ENCODE measurements around the gene SMG9. TPM values are rescaled to one million over a fixed set of nuclear protein-coding genes. Genes with fewer than 3 reads are reported as not detected.
A peak's percentile ranks its signal among the peaks of the same experiment; 100 is the strongest.

The SMG9 gene, protein sequence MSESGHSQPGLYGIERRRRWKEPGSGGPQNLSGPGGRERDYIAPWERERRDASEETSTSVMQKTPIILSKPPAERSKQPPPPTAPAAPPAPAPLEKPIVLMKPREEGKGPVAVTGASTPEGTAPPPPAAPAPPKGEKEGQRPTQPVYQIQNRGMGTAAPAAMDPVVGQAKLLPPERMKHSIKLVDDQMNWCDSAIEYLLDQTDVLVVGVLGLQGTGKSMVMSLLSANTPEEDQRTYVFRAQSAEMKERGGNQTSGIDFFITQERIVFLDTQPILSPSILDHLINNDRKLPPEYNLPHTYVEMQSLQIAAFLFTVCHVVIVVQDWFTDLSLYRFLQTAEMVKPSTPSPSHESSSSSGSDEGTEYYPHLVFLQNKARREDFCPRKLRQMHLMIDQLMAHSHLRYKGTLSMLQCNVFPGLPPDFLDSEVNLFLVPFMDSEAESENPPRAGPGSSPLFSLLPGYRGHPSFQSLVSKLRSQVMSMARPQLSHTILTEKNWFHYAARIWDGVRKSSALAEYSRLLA
- 15.7 TPM for total RNA-seq
- long read RNA-seq, full-length matches to known transcripts, result 10 of 11 reads
- long read RNA-seq, partial matches to known transcripts, result 1 of 11 reads
- long read RNA-seq, other reads (novel, unspliced or antisense), result 0 of 11 reads

DNA sequence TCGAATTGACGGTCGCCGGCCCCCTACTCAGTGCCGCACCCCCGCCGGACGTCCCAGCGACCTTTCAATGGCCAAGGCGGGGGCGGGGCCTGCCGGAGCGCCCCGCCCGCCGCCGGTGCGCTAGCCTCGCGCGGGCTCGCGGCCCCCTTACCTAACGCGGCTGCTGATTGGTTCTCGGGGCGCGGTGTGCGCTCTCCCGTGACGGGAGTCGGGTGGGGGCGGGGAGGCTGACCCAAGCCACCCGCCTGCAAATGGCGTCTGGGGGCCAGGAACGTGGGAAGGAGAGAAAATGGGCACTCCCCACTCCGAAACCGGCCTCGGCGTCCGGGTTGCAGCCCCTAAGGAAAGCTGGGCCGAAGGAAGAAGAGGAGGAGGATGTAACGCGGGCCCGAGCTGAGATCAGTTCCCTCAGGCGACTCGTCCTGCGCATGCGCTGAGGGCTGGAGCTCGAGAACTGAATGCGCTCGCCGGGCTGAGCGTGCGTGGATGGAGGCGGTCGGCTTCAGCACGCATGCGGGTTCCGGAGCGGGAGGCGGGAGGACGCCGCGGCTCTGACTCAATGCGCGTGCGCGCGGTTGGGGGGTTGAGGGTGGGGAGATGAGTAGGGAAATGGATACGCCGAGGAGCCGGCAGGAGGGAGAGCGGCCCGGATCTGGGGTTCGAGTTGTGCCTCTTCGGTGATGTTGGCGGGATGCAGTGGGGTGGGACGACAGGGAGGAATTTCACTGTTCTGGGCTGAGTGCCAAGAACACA lies at the start of gene SMG9:
SMG9 (minus strand) TSS at position 460 of the 753 bp plus-strand sequence. CDS start 4,221 bp downstream, outside the sequence.
- ATAC-seq (ENCODE audit: poor library complexity) (peak; percentile 97), DNase-seq (peak; percentile 99)
- intact Hi-C loops (cut with DNase I), result no loop called here

DNA sequence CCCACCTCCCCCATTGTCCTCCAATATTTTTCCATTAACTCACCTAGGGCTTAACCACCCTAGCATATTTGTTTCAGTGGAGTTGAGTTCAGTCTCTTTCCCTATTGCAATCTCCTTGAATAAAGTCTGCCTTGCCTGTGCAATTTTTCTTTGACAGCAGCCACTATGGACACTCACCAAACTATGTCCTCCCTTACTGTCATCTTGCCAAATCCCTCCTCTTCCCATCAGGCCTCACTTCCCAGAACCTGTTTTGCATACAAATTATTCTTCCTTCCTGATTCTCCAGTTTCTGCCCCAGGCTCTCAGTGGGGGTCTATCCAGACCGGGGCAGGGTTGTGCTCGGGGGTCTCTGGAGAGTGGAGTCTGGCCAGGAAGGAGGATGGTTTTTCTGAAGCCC lies 49.7 kb upstream of the SMG9 start:
- ATAC-seq (ENCODE audit: poor library complexity) (no peak), DNase-seq (no peak)
- intact Hi-C loops (cut with DNase I), result no loop called here

DNA sequence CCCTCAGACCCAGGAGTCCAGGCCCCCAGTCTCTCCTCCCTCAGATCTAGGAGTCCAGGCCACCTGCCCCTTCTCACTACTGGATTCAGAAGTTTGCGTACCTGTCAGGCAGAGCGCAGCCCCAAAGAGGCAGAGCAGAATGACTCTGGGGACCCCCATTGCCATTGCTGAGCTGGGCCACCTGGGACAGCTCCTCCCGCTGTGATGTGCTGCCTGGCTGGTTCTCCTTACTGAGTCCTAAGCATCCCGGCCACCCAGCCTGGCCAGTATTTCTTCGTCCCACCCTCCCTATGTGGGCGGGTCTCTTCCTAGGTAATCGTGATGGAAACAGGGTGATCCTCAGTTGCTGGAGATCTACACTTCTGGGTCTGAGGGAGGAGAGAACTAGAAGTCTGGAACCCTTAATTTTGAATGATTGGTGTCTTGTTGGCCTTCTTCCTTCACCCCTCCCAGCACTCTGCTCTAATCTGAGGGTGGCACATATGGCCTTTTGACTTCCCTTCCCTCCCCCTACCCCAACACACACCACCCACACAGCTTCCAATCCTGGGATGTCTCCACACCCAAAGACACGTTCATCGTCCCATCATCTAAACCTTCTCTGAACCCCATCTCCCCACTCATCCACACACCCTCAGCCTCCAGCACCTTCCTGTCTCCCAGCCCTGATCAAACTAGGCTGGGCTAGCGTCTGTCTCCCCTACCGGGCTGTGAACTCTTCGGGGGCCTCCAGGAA lies 47.6 kb upstream of the SMG9 start, which contains the start of gene LYPD5:
LYPD5 (minus strand) TSS at position 232 of the 736 bp plus-strand sequence; CDS start at position 165, 67 bp downstream.
- no peak for DNase-seq
- intact Hi-C loops (cut with DNase I), result no loop called here
- ATAC-seq (ENCODE audit: poor library complexity), result no peak

DNA sequence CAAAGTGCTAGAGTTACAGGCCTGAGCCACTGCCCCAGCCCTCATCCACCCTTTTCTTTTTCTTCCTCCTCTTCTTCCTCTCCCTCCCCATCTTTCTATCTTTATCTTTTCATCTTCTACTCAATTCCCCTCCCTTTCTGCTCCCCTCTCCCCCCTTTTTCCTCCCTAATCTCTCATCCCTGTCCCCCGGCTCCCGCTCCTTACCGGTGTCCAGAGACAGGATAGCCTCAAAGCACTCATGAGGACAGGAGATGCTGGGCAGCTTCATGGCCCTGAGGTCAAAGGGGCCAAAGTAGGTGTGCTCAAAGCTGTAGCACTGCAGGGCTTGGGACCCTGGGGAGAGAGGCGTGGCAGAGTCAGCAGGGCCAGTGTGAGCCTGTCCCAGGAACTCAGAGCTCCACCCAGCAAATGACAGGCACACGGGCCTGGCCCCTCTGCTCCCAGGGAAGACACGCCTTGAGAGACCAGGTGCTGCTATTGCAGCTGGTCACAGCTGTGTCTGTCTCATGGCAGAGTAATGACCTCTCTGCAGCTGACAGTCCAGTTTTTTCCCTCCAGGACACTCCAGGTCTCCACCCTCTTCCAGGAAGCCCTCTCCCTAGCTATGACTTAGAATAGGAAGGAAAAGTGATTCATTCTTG lies 44.9 kb upstream of the SMG9 start:
- intact Hi-C loops (cut with DNase I), result loop anchor here (10.0 kb wide), 1 partner anchor 125 kb away; the partner anchor contains the start of gene PLAUR
- ATAC-seq (ENCODE audit: poor library complexity), result no peak
- DNase-seq, result no peak

DNA sequence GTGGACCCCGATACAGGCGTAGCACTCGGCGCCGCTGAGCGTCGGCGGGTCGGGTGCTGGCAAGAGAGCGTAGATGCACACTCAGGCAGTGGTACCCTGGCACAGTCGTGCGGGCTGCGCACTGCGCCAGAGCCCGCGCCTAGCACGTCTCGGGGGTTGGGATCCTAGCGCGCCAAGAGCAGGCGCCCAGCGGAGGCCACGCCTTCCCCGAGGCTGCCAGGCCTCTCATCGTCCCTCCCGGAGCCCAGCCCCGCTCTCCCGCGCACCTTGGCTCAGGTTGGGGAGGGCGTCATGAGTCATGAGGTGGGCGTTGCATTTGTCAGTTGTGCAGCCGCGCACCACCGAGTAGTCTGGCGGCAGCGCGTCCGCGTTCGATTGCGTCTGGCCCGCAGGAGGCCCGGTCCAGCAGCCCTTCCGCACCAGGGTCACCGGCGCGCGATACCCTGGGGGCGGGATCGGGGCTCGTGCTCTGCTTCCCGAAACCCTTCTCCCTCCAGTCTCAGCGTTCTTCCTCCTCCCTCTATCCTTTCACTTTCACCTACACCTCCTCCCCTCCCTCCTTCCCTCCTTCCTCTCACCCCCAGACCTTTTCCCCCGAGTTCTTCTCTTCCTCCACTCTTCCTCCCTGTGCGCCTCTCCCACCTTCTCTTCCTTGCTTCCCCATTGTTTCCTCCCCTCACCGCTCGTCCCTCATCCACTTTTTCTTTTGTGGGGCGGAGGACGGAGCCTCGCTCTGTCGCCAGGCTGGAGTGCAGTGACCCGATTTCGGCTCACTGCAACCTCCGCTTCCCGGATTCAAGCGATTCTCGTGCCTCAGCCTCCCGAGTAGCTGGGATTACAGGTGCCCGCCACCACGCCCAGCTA lies 44.0 kb upstream of the SMG9 start:
- peak; percentile 59 for ATAC-seq (ENCODE audit: poor library complexity)
- no peak for DNase-seq
- intact Hi-C loops (cut with DNase I), result loop anchor here (10.0 kb wide), 1 partner anchor 124 kb away; the partner anchor contains the start of gene PLAUR

DNA sequence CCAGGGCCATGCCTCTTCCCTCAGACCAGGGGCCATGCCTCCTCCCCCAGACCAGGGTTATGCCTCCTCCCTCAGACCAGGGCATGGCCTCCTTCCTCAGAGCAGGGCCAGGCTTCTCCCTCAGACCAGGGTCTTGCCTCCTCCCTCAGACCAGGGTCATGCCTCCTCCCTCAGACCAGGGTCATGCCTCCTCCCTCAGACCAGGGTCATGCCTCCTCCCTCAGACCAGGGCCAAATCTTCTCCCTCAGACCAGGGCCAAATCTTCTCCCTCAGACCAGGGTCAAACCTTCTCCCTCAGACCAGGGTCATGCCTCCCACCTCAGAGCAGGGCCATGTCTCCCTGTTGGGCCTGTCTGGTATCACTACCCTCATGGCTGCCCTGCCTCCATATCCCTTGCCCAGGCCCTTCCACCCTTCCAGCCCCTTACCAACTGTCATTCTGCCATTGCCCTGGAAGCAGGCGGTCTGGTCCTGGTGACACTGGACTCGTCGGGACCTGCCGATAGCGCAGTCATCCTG lies 43.3 kb upstream of the SMG9 start:
- DNase-seq (no peak), ATAC-seq (ENCODE audit: poor library complexity) (no peak)
- intact Hi-C loops (cut with DNase I), result loop anchor here (10.0 kb wide), 1 partner anchor 123 kb away; the partner anchor contains the start of gene PLAUR

DNA sequence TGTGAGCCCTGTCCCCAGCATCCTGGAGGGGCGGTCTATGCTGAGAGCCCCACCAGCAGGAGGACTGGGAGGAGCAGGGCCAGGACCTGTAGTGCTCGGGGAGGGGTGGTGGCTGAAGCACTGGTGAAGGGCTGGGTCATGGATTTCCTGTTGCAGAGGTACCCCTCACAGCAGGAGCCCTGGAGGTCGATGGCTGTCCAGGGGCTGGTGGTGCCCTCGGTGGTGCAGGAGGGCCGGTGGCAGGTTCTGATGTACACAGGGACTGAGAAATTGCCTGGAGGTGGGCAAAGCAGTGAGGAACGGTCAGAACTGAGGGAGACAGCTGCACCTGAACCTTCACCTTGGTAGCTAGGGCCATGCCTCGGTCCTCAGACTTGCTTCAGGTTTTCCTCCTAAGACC lies 42.8 kb upstream of the SMG9 start:
- intact Hi-C loops (cut with DNase I), result loop anchor here (10.0 kb wide), 1 partner anchor 123 kb away; the partner anchor contains the start of gene PLAUR
- no peak for ATAC-seq (ENCODE audit: poor library complexity)
- DNase-seq, result no peak

DNA sequence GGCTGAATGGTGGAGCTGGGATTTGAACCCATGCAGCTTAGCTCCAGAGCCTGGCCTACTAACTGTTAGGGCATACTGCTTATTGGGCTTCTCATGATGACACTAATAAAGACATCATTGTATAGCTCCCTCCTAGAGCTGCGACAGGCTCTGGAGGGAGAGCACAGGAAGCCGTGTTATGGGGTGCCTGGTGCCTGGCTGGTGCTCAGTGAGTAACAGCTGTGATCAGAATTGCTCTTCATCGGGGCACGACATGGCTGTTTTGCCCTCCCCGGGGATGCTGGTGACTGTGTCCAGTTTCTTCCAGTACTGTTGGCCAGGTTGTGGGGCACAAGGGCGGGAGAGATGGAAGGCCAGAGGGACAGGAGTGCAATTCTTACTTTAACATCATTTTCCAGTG lies 42.4 kb upstream of the SMG9 start:
- intact Hi-C loops (cut with DNase I), result loop anchor here (10.0 kb wide), 1 partner anchor 122 kb away; the partner anchor contains the start of gene PLAUR
- ATAC-seq (ENCODE audit: poor library complexity) (no peak), DNase-seq (no peak)

DNA sequence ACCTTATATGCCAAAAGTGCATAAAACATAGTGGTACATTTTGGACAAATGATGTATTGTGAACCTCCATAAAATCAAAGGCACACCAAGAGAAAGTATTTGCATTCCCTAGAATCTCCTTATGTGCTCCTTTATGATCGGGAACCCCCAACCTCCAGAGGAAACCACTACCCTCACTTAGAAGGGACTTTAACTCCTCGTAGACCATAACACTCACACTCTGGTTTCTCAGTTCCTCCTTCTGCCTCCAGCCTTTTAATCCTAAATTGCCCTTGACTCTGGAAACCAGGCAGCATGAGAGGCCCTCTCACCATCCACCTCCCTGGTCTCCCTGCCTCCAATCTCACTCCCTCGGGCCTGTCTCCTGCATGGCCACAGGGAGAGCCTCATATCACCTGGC lies 35.8 kb upstream of the SMG9 start:
- DNase-seq, result no peak
- intact Hi-C loops (cut with DNase I), result loop anchor here (10.0 kb wide), 1 partner anchor 116 kb away; the partner anchor contains the start of gene PLAUR
- no peak for ATAC-seq (ENCODE audit: poor library complexity)

DNA sequence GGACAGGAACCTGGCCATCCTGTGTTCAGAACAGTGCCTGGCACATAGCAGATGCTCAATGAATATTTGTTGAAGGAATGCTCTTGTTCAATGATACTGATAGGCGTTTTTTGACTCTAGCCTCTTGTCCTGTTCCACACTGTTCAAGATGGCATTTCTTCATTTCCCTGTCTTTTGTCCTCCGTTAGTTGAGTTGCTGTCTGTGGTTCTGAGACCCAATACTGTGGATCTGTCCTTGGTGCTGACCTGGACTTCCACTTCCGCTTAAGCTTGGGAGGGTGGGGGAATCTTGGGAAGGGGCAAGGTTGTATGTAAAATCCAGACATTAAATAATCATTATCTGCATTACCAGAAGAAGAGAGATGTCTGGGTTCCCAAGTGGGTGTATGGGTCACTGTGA lies 34.3 kb upstream of the SMG9 start:
- DNase-seq (no peak), ATAC-seq (ENCODE audit: poor library complexity) (no peak)
- intact Hi-C loops (cut with DNase I), result no loop called here

DNA sequence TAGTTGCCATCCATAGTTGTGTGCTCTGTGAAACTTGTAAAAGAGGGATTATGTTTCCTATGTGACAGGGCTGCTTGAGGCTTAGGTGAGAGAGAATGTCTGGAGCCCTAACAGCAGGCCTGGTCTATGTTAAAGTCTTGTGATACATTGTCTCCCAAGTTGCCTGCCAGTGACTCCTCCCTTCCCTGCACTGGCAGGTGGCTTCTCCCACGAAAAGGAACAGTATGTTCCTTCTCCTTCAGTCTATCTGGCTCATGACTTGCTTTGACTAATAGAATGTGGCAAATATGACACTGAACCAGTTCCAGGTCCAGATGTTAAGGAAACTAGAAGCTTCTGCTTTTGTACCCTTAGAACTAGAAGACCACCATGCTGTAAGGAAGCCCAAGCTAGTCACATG lies 31.9 kb upstream of the SMG9 start:
- no peak for ATAC-seq (ENCODE audit: poor library complexity)
- intact Hi-C loops (cut with DNase I), result no loop called here
- DNase-seq, result no peak

DNA sequence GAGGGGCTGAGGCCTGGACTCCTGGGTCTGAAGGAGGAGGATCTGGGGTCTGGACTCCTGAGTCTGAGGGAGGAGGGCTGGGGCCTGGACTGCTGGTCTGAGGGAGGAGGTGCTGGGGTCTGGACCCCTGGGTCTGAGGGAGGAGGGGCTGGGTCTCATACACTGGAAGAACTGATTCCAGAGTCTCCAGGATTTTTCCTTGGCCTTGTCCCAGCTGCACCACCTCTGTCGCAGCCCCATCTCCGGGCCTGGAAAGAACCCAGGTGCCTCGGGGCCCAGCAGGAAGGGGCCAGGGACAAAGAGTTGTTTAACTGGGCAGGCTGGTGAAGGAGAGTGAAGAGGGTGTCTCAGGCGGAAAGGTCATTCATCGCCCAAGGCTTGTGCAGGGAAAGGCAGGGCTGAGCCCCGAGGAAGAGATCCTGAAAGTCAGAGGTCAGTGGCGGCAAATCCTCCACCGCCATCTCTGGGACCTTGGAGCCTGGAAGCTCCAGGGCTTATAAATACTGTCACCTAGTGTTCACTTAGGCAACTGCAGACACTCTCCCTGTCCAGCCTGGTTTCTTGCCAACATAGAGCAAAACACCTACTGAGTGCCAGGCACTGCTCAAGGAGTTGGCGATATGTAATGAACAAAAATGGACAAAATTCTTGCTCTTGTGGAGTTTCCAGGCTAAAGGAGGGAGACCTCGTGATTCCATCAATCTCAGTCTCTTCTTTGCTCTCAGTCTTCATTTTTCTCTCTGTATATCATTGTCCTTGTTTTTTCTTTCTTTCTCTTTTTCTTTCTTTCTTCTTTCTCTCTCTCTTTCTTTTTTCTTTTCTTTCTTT lies 30.4 kb upstream of the SMG9 start:
- DNase-seq (peak; percentile 60), ATAC-seq (ENCODE audit: poor library complexity) (peak; percentile 85)
- intact Hi-C loops (cut with DNase I), result loop anchor here (2.0 kb wide), 1 partner anchor 40 kb away; no protein-coding TSS in a partner anchor

DNA sequence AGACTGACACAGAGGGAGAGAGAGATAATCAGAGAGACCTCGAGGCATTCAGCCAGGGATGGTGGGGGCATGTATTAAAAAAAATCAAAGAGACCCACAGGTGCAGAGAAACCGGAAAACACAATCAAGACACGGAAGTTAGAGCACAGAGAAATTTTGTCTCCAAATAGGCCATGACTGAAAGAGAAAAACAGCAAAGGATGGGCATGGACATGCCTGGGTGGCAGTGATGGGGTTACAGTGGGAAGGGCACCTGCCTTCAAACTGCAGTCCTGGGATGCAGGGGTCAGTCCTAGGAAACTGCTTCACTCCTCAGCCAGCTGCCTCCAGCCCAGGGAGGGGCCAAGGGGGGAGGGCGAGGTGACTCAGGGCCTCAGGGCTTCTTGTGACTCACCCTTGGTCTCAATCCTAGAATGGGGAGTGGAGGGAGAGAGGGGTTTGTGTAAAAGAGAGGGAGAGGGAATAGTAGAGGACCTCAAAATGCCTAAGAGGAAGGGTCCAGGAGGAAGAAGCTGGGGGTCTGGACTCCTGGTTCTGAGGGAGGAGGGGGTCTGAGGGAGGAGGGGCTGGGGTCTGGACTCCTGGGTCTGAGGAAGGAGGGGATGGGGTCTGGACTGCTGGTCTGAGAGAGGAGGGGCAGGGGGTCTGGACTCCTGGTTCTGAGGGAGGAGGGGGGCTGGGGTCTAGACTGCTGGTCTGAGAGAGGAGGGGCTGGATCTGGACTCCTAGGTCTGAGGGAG lies 29.6 kb upstream of the SMG9 start:
- DNase-seq, result no peak
- ATAC-seq (ENCODE audit: poor library complexity), result peak; percentile 48
- intact Hi-C loops (cut with DNase I), result loop anchor here (2.0 kb wide), 1 partner anchor 40 kb away; no protein-coding TSS in a partner anchor

DNA sequence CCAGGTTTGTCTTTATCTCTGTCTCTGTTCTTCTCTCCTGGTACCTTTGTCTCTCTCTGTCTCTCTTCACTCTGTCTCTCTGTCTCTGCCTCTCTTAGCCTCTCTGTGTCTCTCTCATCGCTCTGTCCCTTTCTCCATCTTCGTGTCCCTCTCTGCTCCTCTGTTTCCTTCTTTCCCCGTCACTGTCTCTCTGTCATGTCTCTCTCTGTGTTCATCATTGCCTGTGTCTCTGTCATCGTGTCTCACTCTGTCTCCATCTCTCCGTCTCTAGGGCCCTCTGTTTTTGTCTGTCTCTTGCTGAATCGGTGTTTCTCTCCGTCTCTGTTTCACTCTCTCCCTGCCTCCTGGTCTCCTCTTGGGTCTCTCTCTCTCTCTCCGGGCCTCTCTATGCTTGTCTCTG lies 28.9 kb upstream of the SMG9 start:
- DNase-seq (no peak), ATAC-seq (ENCODE audit: poor library complexity) (no peak)
- intact Hi-C loops (cut with DNase I), result loop anchor here (2.0 kb wide), 1 partner anchor 39 kb away; no protein-coding TSS in a partner anchor

DNA sequence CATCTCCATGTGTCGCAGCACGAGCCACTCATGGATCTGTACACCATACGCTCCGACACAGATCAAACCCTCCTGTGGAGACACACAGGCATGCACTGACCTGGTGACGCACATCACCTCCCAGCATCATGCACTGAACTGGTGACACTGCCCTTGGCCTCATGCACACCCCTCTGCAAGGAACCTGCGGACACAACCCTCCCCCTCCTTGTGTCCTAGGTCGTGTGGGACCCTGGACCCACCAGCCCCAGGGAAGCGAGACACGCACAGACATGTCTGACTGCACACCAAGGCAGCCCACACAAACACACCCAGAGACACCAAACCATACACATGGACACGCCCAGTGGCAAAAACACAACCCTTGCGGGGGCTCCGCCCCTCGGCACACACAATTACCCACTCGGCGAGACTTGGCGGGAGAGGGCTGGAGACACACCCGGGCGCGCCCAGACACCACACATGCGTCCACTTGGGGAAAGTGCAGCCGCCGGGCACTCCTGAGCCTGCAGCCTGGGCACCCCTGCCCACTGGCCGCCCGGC lies 28.0 kb upstream of the SMG9 start:
- intact Hi-C loops (cut with DNase I), result no loop called here
- ATAC-seq (ENCODE audit: poor library complexity), result no peak
- DNase-seq, result no peak

Data from Right ventricle myocardium superior (tissue), 1 donor.